GM19023 (cell line): ENCODE data around the gene STAG1.
A peak's percentile ranks its signal among the peaks of the same experiment; 100 is the strongest.
"Not testable (repeated sequence)": the region's sequence is repeated elsewhere in the genome, so short reads cannot be mapped to it uniquely, and the experiment has no call there.

Experiments used
- ATAC-seq: cut with Tn5 transposase; IDR thresholded peaks from one replicate; pipeline ENCODE4 v1.9.1; 2021; ENCODE audit warnings: mild to moderate bottlenecking, moderate library complexity; ENCODE audit not compliant: unreplicated experiment

STAG1 gene

GRCh38 chr3:136428167-136428566, 324.0 kb downstream of the STAG1 start:
- no peak for ATAC-seq

- ATAC-seq = no peak
Observed at GRCh38 chr3:136427236-136427635, 324.9 kb downstream of the STAG1 start.

GRCh38 chr3:136414476-136414875, 337.7 kb downstream of the STAG1 start:
- ATAC-seq = no peak

- ATAC-seq = no peak
Observed at GRCh38 chr3:136412307-136412706, 339.9 kb downstream of the STAG1 start.

GRCh38 chr3:136409549-136409948, 342.6 kb downstream of the STAG1 start:
- no peak for ATAC-seq

GRCh38 chr3:136404056-136404455, 348.1 kb downstream of the STAG1 start:
- ATAC-seq = no peak

- no peak for ATAC-seq
Observed at GRCh38 chr3:136396916-136397315, 355.3 kb downstream of the STAG1 start.

- ATAC-seq = no peak
Observed at GRCh38 chr3:136390574-136390973, 361.6 kb downstream of the STAG1 start.

GRCh38 chr3:136387031-136387430, 365.1 kb downstream of the STAG1 start:
- ATAC-seq = no peak

GRCh38 chr3:136385457-136385856, 366.7 kb downstream of the STAG1 start:
- no peak for ATAC-seq

GRCh38 chr3:136381051-136381450, 371.1 kb downstream of the STAG1 start:
- no peak for ATAC-seq

- no peak for ATAC-seq
Observed at GRCh38 chr3:136380530-136380929, 371.6 kb downstream of the STAG1 start.

- ATAC-seq = no peak
Observed at GRCh38 chr3:136378011-136378410, 374.2 kb downstream of the STAG1 start.

GRCh38 chr3:136377508-136377907, 374.7 kb downstream of the STAG1 start:
- ATAC-seq = no peak

- ATAC-seq = not testable (repeated sequence)
Observed at GRCh38 chr3:136375800-136376199, 376.4 kb downstream of the STAG1 start.

- ATAC-seq = no peak
Observed at GRCh38 chr3:136366289-136366688, 385.9 kb downstream of the STAG1 start.

GRCh38 chr3:136353461-136353860, 398.7 kb downstream of the STAG1 start:
- ATAC-seq = peak; percentile 63

GRCh38 chr3:136351905-136352304, 400.3 kb downstream of the STAG1 start:
- no peak for ATAC-seq

GRCh38 chr3:136351351-136351750, 400.8 kb downstream of the STAG1 start:
- ATAC-seq = no peak

- ATAC-seq = no peak
Observed at GRCh38 chr3:136350557-136350956, 401.6 kb downstream of the STAG1 start.

- ATAC-seq = no peak
Observed at GRCh38 chr3:136350132-136350531, 402.0 kb downstream of the STAG1 start.

GRCh38 chr3:136346486-136346885, 405.7 kb downstream of the STAG1 start:
- ATAC-seq = no peak

GRCh38 chr3:136343873-136344555, 408.2 kb downstream of the STAG1 start:
- ATAC-seq = no peak
